ENCODE measurements around the gene VANGL2.

VANGL2 gene

DNA sequence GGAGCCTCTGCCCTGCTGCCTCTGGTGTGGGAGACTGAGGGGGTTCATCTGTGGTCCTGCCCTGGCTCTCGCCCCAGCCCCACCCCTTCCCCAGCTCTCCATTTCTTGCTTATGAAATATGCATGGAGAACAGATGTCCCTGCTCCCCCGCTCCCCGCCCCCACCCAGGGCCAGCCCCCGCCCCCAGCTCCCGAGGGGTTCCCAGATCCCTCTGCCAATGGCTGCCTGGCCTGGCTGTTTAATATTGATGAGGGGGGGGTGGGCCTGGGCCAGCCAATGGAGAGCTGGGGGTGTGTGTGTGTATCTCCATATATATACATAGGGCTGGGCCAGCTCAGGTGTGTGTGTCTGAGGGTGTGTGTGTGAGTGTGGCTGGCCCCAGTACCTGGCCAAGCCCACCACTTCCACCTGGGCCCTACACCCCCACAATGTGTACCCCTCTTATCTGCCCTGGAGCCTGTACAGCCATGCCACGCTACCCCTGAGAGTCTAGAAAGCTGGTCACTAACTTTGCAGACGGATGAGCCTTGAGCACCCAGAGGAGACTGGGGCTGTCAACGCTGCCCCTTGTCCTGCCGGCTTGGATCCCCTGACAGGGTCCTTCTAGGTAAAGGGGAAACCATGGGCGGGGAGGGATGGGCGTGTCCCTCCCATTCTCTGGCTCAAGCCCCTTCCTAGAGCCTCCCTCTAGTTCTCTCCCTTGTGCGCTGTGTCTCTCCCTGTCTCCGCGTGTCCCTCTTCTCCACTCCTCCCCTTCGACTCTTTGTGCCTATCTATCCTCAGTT is 33.4 kb upstream of the VANGL2 start, which contains the start of gene NHLH1:
NHLH1 (plus strand) TSS at position 341 of the 785 bp plus-strand sequence. CDS start 3,661 bp downstream, outside the sequence.
- Histone ChIP-seq H3K36me3 (replicated peaks) (no peaks in the 10 kb centered on the region), H3K27me3 (replicated peaks) (no peaks in the 10 kb centered on the region), H3K4me3 (ENCODE audit: low read depth, low read length) (no peak within 1 kb of the TSS), H3K27ac (no peak within 1 kb of the TSS)
- no peak for DNase-seq
- in situ Hi-C loops (cut with HindIII; ENCODE audit: low pct_ligation_motif_present, low sequenced_read_pairs): no loop called here
- TF ChIP-seq, protein P1, sequence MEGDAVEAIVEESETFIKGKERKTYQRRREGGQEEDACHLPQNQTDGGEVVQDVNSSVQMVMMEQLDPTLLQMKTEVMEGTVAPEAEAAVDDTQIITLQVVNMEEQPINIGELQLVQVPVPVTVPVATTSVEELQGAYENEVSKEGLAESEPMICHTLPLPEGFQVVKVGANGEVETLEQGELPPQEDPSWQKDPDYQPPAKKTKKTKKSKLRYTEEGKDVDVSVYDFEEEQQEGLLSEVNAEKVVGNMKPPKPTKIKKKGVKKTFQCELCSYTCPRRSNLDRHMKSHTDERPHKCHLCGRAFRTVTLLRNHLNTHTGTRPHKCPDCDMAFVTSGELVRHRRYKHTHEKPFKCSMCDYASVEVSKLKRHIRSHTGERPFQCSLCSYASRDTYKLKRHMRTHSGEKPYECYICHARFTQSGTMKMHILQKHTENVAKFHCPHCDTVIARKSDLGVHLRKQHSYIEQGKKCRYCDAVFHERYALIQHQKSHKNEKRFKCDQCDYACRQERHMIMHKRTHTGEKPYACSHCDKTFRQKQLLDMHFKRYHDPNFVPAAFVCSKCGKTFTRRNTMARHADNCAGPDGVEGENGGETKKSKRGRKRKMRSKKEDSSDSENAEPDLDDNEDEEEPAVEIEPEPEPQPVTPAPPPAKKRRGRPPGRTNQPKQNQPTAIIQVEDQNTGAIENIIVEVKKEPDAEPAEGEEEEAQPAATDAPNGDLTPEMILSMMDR (IDR thresholded peaks at IDR 0.05; ENCODE audit: low read depth, low read length, missing control alignments): no peak

- Histone ChIP-seq H3K36me3 (replicated peaks) (no peaks in the 10 kb centered on the region), H3K27ac (no peak overlapping the region), H3K27me3 (replicated peaks) (no peaks in the 10 kb centered on the region), H3K4me3 (ENCODE audit: low read depth, low read length) (no peak overlapping the region)
- TF ChIP-seq, protein P1 (IDR thresholded peaks at IDR 0.05; ENCODE audit: low read depth, low read length, missing control alignments): no peak
- in situ Hi-C loops (cut with HindIII; ENCODE audit: low pct_ligation_motif_present, low sequenced_read_pairs): no loop called here
- no peak for DNase-seq
These were observed 32.9 kb upstream of the VANGL2 start for GRCh38 chr1:160367516-160367900.

DNA sequence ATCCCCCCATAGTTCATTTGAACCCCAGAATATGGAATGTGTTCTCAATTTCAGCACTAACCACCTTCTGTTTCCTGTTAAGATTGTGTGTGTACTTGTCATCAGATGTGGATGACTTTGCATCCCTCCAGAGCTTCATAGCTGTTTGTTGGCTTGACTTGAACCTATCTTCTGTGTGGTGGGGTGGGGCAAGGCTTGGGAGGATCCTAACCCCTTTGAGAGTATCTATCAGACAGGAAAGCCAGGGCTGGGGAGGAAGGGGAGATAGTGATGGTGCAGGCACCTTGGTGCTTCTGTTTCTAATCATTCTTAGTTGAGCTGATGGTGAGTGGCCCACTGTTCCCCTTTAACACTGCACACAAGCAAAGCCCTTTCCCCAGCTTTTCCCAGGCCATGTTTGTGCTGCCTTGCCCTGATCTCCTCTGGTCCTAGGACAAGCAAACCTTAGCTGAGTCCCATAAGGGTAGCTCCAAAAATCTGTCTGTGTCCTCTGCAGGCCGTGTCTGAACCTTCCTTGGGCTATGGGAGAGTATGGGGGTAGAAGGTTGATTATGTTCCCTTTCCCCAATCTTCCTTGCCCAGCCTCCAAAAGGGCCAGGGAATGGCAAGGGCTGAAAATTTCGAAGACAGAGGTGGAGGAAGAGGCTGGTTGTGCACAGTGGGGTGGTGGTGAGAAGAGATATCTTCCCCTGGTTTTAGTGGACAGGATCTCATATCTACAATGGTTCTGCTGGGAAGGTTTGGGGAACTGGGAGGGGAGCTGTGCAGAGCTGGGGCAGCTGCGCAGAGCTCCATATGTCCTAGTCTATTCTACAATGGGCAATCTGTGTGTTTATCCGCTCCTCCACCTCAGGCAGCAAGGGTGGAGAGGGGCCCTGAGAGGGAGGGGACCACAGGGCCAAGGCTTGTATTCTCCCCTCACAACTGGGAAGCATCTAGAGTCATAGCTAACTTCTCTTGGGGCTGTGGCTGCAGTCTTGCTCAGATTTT is 32.1 kb upstream of the VANGL2 start:
- Histone ChIP-seq H3K4me3 (ENCODE audit: low read depth, low read length) (no peak overlapping the region), H3K36me3 (replicated peaks) (no peaks in the 10 kb centered on the region), H3K27me3 (replicated peaks) (no peaks in the 10 kb centered on the region), H3K27ac (no peak overlapping the region)
- no peak for DNase-seq
- TF ChIP-seq, protein P1 (IDR thresholded peaks at IDR 0.05; ENCODE audit: low read depth, low read length, missing control alignments): no peak
- in situ Hi-C loops (cut with HindIII; ENCODE audit: low pct_ligation_motif_present, low sequenced_read_pairs): no loop called here

- Histone ChIP-seq H3K27ac (no peak overlapping the region), H3K4me3 (ENCODE audit: low read depth, low read length) (no peak overlapping the region), H3K27me3 (replicated peaks) (no peaks in the 10 kb centered on the region), H3K36me3 (replicated peaks) (no peaks in the 10 kb centered on the region)
- TF ChIP-seq, protein P1 (IDR thresholded peaks at IDR 0.05; ENCODE audit: low read depth, low read length, missing control alignments): no peak
- in situ Hi-C loops (cut with HindIII; ENCODE audit: low pct_ligation_motif_present, low sequenced_read_pairs): no loop called here
- DNase-seq: no peak
These were observed 31.3 kb upstream of the VANGL2 start for GRCh38 chr1:160369087-160369486.

- H3K27me3 ChIP-seq (replicated peaks): no peaks in the 10 kb centered on the region
- no peaks in the 10 kb centered on the region for H3K36me3 ChIP-seq (replicated peaks)
- TF ChIP-seq, protein P1 (IDR thresholded peaks at IDR 0.05; ENCODE audit: low read depth, low read length, missing control alignments): no peak
- H3K4me3 ChIP-seq (ENCODE audit: low read depth, low read length): no peak overlapping the region
- DNase-seq: no peak
- in situ Hi-C loops (cut with HindIII; ENCODE audit: low pct_ligation_motif_present, low sequenced_read_pairs): no loop called here
- H3K27ac ChIP-seq: no peak overlapping the region
These were observed 29.6 kb upstream of the VANGL2 start for GRCh38 chr1:160370561-160371345.
